GM23338 (cell line): Measurements from ENCODE around the gene AEBP2. TPM values are rescaled to one million over a fixed set of nuclear protein-coding genes. Genes with fewer than 3 reads are reported as not detected.

ENCODE experiments used
- ATAC-seq: fragments of 200-7000 bp; cut with Tn5 transposase; 3 replicates; pipeline ENCODE4 v1.9.1; 2020
- DNase-seq: peaks from one replicate; pipeline ENCODE4 v3.0.0-alpha.2; 2015; ENCODE audit warnings: low spot score
- H2AFZ ChIP-seq: fragments of 200-600 bp; sonication (generic); 2 replicates; pipeline ENCODE4 v1.8.0; 2016; ENCODE audit warnings: antibody characterized with exemption, mild to moderate bottlenecking, moderate library complexity
- H3F3A ChIP-seq: fragments of 200-600 bp; sonication (generic); replicated peaks from 2 replicates; pipeline ENCODE4 v1.8.0; 2017; ENCODE audit warnings: antibody characterized with exemption, mixed run types, low read depth
- H3K27ac ChIP-seq: fragments of 200-600 bp; sonication (generic); 2 replicates; pipeline ENCODE4 v1.6.1; 2016; ENCODE audit warnings: low read depth
- H3K27me3 ChIP-seq: fragments of 200-600 bp; sonication (generic); 2 replicates; pipeline ENCODE4 v1.8.0; 2016; ENCODE audit warnings: mild to moderate bottlenecking, mixed run types, moderate library complexity; ENCODE audit not compliant: insufficient read depth
- H3K36me3 ChIP-seq: fragments of 200-600 bp; sonication (generic); 2 replicates; pipeline ENCODE4 v1.8.0; 2016; ENCODE audit warnings: mild to moderate bottlenecking; ENCODE audit not compliant: insufficient read depth
- H3K4me1 ChIP-seq: fragments of 200-600 bp; sonication (generic); 2 replicates; pipeline ENCODE4 v1.8.0; 2016; ENCODE audit warnings: mild to moderate bottlenecking, moderate library complexity; ENCODE audit not compliant: insufficient read depth
- H3K4me2 ChIP-seq: fragments of 200-600 bp; sonication (generic); 2 replicates; pipeline ENCODE4 v1.7.1; 2017; ENCODE audit warnings: mixed run types
- H3K4me3 ChIP-seq: fragments of 200-600 bp; sonication (generic); 2 replicates; pipeline ENCODE4 v1.6.1; 2016; ENCODE audit warnings: mixed run types
- H3K79me2 ChIP-seq: fragments of 200-600 bp; sonication (generic); replicated peaks from 2 replicates; pipeline ENCODE4 v1.8.0; 2017; ENCODE audit warnings: mild to moderate bottlenecking; ENCODE audit not compliant: insufficient read depth
- H3K9me2 ChIP-seq: fragments of 200-600 bp; sonication (generic); 2 replicates; pipeline ENCODE4 v1.8.0; 2017; ENCODE audit not compliant: insufficient read depth
- H4K20me1 ChIP-seq: fragments of 200-600 bp; sonication (generic); replicated peaks from 2 replicates; pipeline ENCODE4 v1.8.0; 2017; ENCODE audit warnings: mild to moderate bottlenecking; ENCODE audit not compliant: insufficient read depth
- H3K27ac Mint-ChIP-seq: 2 replicates; pipeline ENCODE4 v1.8.0; 2020; ENCODE audit warnings: inconsistent platforms, mild to moderate bottlenecking, moderate library complexity, mixed read lengths
- H3K27me3 Mint-ChIP-seq: 3 replicates; pipeline ENCODE4 v1.8.0; 2022; ENCODE audit warnings: low read depth, mild to moderate bottlenecking, moderate library complexity, mixed read lengths, inconsistent platforms; ENCODE audit not compliant: insufficient read depth, poor library complexity
- H3K36me3 Mint-ChIP-seq: 3 replicates; pipeline ENCODE4 v1.8.0; 2021; ENCODE audit warnings: low read depth, mild to moderate bottlenecking, inconsistent platforms, moderate library complexity, mixed read lengths
- H3K4me1 Mint-ChIP-seq: 3 replicates; pipeline ENCODE4 v1.8.0; 2020; ENCODE audit warnings: mild to moderate bottlenecking, inconsistent platforms, mixed read lengths
- H3K4me3 Mint-ChIP-seq: 3 replicates; pipeline ENCODE4 v1.8.0; 2021; ENCODE audit warnings: moderate library complexity, mild to moderate bottlenecking, inconsistent platforms, mixed read lengths
- H3K9me3 Mint-ChIP-seq: 3 replicates; pipeline ENCODE4 v1.8.0; 2020; ENCODE audit warnings: moderate library complexity, mild to moderate bottlenecking, inconsistent platforms, mixed read lengths
- CREB1 ChIP-seq: fragments of 250-450 bp; sonication (Bioruptor Pico); IDR thresholded peaks from 2 replicates; pipeline ENCODE4 v1.5.0; 2020; ENCODE audit warnings: low read depth, mild to moderate bottlenecking, moderate library complexity
- EZH2 ChIP-seq: fragments of 200-600 bp; sonication (generic); IDR thresholded peaks from one replicate; pipeline ENCODE4 v1.8.0; 2017; ENCODE audit warnings: antibody characterized with exemption, mild to moderate bottlenecking, low read depth; ENCODE audit not compliant: unreplicated experiment
- EZH2phosphoT487 ChIP-seq: fragments of 200-600 bp; sonication (generic); IDR thresholded peaks from one replicate; pipeline ENCODE4 v1.8.1; 2018; ENCODE audit warnings: antibody characterized with exemption; ENCODE audit not compliant: unreplicated experiment
- JUNB ChIP-seq: IDR thresholded peaks from one replicate; pipeline ENCODE4 v1.6.1; 2016; ENCODE audit warnings: antibody characterized with exemption; ENCODE audit not compliant: unreplicated experiment
- NANOG ChIP-seq: IDR thresholded peaks from 2 replicates; pipeline ENCODE4 v1.6.1; 2016; ENCODE audit warnings: antibody characterized with exemption, borderline replicate concordance
- POLR2AphosphoS5 ChIP-seq: IDR thresholded peaks from 2 replicates; pipeline ENCODE4 v1.6.1; 2016; ENCODE audit warnings: antibody characterized with exemption, low read depth
- STAT1 ChIP-seq: IDR thresholded peaks from one replicate; pipeline ENCODE4 v1.6.1; 2016; ENCODE audit warnings: antibody characterized with exemption; ENCODE audit not compliant: unreplicated experiment
- ZNF114 ChIP-seq: fragments of 250-450 bp; sonication (Bioruptor Pico); IDR thresholded peaks from 2 replicates; pipeline ENCODE4 v1.5.0; 2020; ENCODE audit warnings: mild to moderate bottlenecking, moderate library complexity
- ZNF331 ChIP-seq: fragments of 250-450 bp; sonication (Bioruptor Pico); IDR thresholded peaks from 2 replicates; pipeline ENCODE4 v1.5.0; 2020; ENCODE audit warnings: low read depth, mild to moderate bottlenecking, moderate library complexity
- polyA plus RNA-seq: library from polyadenylated mRNA; unstranded; fragments of >200 nt; fragmentation: Nextera tagmentation; extraction: Ambion mirVana; gene quantifications from 2 replicates; pipeline ENCODE4 v1.2.1, GENCODE V29; 2016
- total RNA-seq: library from RNA; depleted of rRNA; stranded (reverse); fragments of >200 nt; shearing (Covaris generic); gene quantifications from 2 replicates; pipeline ENCODE4 v1.2.3, GENCODE V29; 2014
- TF ChIP-seq, protein P1 (sequence below), 2 experiments: fragments of 200-600 bp in 1 of 2; sonication (generic) in 1 of 2; conservative IDR thresholded peaks; 2 replicates each; pipeline versions ENCODE4 v1.5.1 to v1.6.1; 2016 to 2017; ENCODE audit warnings: antibody characterized with exemption in 2 of 2, low read depth in 2 of 2, mild to moderate bottlenecking in 2 of 2, moderate library complexity in 1 of 2
- TF ChIP-seq, protein P2 (sequence below): IDR thresholded peaks from 2 replicates; pipeline ENCODE4 v1.6.1; 2016; ENCODE audit warnings: antibody characterized with exemption
- TF ChIP-seq, protein P3 (sequence below): IDR thresholded peaks from one replicate; pipeline ENCODE4 v1.6.1; 2018; ENCODE audit warnings: antibody characterized with exemption; ENCODE audit not compliant: unreplicated experiment
- TF ChIP-seq, protein P4 (sequence below): fragments of 250-450 bp; sonication (Bioruptor Pico); IDR thresholded peaks from 2 replicates; pipeline ENCODE4 v1.5.0; 2020; ENCODE audit warnings: mild to moderate bottlenecking, moderate library complexity

The AEBP2 gene
- total and polyA plus RNA-seq, 2 experiments from 2014 or later = 39.3 to 48.1 TPM

DNA sequence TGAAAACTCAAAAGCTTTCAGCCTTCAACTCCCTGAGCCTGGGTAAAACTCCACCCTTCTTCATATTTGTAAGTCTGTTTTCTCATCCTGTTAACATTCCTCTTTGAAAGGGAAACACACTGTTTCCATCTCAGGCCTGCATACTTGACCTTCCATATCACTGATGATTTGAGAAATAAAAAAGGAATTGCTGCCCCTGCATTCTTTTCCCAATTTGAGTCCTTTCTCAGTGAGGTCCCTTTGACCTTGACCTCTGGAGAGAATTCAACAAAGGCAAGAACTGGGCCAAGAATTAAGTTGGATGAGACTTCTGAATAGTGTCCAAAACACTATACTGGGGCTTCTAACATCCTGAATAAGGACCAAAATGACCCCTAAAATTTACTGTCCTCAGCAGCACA, 108.0 kb downstream of the AEBP2 start:
- H3K27ac Mint-ChIP-seq = no peak overlapping the region
- ATAC-seq = no peak
- H3K4me2 ChIP-seq = no peak overlapping the region

More for the DNA sequence above, 108.0 kb downstream of the AEBP2 start:
- Histone ChIP-seq H3K4me1 (0 out of 2 replicates have a peak, but pooled peaks cover 8% of the 10 kb centered on the region), H3K36me3 (no peaks in the 10 kb centered on the region), H3F3A (no peaks in the 10 kb centered on the region), H4K20me1 (no peaks in the 10 kb centered on the region), H3K4me3 (no peak overlapping the region), H3K9me2 (no peaks in the 10 kb centered on the region), H3K79me2 (no peaks in the 10 kb centered on the region), H2AFZ (no peak overlapping the region), H3K27ac (no peak overlapping the region), H3K27me3 (no peaks in the 10 kb centered on the region)
- no peaks in the 10 kb centered on the region for H3K36me3 Mint-ChIP-seq
- DNase-seq = no peak
- peaks cover 16% of the 10 kb centered on the region for H3K4me1 Mint-ChIP-seq
- H3K9me3 Mint-ChIP-seq = no peaks in the 10 kb centered on the region
- H3K4me3 Mint-ChIP-seq = no peak overlapping the region
- peaks cover 3% of the 10 kb centered on the region for H3K27me3 Mint-ChIP-seq
- TF ChIP-seq, protein P1, sequence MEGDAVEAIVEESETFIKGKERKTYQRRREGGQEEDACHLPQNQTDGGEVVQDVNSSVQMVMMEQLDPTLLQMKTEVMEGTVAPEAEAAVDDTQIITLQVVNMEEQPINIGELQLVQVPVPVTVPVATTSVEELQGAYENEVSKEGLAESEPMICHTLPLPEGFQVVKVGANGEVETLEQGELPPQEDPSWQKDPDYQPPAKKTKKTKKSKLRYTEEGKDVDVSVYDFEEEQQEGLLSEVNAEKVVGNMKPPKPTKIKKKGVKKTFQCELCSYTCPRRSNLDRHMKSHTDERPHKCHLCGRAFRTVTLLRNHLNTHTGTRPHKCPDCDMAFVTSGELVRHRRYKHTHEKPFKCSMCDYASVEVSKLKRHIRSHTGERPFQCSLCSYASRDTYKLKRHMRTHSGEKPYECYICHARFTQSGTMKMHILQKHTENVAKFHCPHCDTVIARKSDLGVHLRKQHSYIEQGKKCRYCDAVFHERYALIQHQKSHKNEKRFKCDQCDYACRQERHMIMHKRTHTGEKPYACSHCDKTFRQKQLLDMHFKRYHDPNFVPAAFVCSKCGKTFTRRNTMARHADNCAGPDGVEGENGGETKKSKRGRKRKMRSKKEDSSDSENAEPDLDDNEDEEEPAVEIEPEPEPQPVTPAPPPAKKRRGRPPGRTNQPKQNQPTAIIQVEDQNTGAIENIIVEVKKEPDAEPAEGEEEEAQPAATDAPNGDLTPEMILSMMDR (conservative IDR thresholded peaks at IDR 0.05; ENCODE audit: low read depth in 2 of 2) = no peak
- no peak for TF ChIP-seq EZH2phosphoT487
- no peak for TF ChIP-seq EZH2
- no peak for TF ChIP-seq CREB1 (CRISPR knock-in tag)
- TF ChIP-seq, protein P2, sequence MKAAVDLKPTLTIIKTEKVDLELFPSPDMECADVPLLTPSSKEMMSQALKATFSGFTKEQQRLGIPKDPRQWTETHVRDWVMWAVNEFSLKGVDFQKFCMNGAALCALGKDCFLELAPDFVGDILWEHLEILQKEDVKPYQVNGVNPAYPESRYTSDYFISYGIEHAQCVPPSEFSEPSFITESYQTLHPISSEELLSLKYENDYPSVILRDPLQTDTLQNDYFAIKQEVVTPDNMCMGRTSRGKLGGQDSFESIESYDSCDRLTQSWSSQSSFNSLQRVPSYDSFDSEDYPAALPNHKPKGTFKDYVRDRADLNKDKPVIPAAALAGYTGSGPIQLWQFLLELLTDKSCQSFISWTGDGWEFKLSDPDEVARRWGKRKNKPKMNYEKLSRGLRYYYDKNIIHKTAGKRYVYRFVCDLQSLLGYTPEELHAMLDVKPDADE = no peak
- no peak for TF ChIP-seq ZNF114
- TF ChIP-seq POLR2AphosphoS5 = no peak
- TF ChIP-seq JUNB = no peak
- TF ChIP-seq ZNF331 (CRISPR knock-in tag) = no peak
- TF ChIP-seq, protein P3, sequence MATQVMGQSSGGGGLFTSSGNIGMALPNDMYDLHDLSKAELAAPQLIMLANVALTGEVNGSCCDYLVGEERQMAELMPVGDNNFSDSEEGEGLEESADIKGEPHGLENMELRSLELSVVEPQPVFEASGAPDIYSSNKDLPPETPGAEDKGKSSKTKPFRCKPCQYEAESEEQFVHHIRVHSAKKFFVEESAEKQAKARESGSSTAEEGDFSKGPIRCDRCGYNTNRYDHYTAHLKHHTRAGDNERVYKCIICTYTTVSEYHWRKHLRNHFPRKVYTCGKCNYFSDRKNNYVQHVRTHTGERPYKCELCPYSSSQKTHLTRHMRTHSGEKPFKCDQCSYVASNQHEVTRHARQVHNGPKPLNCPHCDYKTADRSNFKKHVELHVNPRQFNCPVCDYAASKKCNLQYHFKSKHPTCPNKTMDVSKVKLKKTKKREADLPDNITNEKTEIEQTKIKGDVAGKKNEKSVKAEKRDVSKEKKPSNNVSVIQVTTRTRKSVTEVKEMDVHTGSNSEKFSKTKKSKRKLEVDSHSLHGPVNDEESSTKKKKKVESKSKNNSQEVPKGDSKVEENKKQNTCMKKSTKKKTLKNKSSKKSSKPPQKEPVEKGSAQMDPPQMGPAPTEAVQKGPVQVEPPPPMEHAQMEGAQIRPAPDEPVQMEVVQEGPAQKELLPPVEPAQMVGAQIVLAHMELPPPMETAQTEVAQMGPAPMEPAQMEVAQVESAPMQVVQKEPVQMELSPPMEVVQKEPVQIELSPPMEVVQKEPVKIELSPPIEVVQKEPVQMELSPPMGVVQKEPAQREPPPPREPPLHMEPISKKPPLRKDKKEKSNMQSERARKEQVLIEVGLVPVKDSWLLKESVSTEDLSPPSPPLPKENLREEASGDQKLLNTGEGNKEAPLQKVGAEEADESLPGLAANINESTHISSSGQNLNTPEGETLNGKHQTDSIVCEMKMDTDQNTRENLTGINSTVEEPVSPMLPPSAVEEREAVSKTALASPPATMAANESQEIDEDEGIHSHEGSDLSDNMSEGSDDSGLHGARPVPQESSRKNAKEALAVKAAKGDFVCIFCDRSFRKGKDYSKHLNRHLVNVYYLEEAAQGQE = no peak
- TF ChIP-seq, protein P4, sequence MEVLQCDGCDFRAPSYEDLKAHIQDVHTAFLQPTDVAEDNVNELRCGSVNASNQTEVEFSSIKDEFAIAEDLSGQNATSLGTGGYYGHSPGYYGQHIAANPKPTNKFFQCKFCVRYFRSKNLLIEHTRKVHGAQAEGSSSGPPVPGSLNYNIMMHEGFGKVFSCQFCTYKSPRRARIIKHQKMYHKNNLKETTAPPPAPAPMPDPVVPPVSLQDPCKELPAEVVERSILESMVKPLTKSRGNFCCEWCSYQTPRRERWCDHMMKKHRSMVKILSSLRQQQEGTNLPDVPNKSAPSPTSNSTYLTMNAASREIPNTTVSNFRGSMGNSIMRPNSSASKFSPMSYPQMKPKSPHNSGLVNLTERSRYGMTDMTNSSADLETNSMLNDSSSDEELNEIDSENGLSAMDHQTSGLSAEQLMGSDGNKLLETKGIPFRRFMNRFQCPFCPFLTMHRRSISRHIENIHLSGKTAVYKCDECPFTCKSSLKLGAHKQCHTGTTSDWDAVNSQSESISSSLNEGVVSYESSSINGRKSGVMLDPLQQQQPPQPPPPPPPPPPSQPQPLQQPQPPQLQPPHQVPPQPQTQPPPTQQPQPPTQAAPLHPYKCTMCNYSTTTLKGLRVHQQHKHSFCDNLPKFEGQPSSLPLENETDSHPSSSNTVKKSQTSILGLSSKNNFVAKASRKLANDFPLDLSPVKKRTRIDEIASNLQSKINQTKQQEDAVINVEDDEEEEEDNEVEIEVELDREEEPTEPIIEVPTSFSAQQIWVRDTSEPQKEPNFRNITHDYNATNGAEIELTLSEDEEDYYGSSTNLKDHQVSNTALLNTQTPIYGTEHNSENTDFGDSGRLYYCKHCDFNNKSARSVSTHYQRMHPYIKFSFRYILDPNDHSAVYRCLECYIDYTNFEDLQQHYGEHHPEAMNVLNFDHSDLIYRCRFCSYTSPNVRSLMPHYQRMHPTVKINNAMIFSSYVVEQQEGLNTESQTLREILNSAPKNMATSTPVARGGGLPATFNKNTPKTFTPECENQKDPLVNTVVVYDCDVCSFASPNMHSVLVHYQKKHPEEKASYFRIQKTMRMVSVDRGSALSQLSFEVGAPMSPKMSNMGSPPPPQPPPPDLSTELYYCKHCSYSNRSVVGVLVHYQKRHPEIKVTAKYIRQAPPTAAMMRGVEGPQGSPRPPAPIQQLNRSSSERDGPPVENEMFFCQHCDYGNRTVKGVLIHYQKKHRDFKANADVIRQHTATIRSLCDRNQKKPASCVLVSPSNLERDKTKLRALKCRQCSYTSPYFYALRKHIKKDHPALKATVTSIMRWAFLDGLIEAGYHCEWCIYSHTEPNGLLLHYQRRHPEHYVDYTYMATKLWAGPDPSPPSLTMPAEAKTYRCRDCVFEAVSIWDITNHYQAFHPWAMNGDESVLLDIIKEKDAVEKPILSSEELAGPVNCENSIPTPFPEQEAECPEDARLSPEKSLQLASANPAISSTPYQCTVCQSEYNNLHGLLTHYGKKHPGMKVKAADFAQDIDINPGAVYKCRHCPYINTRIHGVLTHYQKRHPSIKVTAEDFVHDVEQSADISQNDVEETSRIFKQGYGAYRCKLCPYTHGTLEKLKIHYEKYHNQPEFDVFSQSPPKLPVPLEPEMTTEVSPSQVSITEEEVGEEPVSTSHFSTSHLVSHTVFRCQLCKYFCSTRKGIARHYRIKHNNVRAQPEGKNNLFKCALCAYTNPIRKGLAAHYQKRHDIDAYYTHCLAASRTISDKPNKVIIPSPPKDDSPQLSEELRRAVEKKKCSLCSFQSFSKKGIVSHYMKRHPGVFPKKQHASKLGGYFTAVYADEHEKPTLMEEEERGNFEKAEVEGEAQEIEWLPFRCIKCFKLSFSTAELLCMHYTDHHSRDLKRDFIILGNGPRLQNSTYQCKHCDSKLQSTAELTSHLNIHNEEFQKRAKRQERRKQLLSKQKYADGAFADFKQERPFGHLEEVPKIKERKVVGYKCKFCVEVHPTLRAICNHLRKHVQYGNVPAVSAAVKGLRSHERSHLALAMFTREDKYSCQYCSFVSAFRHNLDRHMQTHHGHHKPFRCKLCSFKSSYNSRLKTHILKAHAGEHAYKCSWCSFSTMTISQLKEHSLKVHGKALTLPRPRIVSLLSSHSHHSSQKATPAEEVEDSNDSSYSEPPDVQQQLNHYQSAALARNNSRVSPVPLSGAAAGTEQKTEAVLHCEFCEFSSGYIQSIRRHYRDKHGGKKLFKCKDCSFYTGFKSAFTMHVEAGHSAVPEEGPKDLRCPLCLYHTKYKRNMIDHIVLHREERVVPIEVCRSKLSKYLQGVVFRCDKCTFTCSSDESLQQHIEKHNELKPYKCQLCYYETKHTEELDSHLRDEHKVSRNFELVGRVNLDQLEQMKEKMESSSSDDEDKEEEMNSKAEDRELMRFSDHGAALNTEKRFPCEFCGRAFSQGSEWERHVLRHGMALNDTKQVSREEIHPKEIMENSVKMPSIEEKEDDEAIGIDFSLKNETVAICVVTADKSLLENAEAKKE (CRISPR knock-in tag) = no peak
- TF ChIP-seq STAT1 = no peak
- TF ChIP-seq NANOG = no peak
